ENCODE results near the gene PSME3IP1.

DNA sequence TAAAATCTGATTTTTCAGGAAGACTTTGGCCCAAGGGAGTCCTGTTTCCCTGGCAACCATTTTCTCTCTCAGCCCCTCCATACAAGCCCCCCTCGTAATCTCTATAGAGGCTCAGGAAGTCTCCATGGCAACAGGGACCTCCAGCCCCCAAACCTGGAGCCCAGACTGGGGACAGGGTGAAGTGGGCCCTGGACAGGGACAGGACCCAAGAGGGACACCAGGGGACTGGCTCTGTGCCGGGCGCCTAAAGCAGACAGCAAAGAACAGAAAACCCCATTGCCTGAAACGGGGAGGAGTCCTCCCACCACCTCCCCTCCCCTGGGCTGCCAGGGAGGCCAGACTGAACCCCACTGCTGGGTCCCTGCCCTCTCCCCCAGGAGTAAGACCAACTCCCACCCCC lies 52.8 kb downstream of the PSME3IP1 start:
- TF ChIP-seq, protein P1, sequence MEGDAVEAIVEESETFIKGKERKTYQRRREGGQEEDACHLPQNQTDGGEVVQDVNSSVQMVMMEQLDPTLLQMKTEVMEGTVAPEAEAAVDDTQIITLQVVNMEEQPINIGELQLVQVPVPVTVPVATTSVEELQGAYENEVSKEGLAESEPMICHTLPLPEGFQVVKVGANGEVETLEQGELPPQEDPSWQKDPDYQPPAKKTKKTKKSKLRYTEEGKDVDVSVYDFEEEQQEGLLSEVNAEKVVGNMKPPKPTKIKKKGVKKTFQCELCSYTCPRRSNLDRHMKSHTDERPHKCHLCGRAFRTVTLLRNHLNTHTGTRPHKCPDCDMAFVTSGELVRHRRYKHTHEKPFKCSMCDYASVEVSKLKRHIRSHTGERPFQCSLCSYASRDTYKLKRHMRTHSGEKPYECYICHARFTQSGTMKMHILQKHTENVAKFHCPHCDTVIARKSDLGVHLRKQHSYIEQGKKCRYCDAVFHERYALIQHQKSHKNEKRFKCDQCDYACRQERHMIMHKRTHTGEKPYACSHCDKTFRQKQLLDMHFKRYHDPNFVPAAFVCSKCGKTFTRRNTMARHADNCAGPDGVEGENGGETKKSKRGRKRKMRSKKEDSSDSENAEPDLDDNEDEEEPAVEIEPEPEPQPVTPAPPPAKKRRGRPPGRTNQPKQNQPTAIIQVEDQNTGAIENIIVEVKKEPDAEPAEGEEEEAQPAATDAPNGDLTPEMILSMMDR (conservative IDR thresholded peaks at IDR 0.05), result no peak
- no peak for TF ChIP-seq ZFX (IDR thresholded peaks at IDR 0.05)
